Esophagus muscularis mucosa (tissue), 4 donors: Measurements from ENCODE around the gene SYNE1. TPM values are rescaled to one million over a fixed set of nuclear protein-coding genes. Genes with fewer than 3 reads are reported as not detected.

ENCODE experiments used
- DNase-seq: peaks from one replicate; pipeline ENCODE4 v3.0.0-alpha.2; 2017; ENCODE audit errors: extremely low spot score
- H3K27ac ChIP-seq, 4 donors: fragments of 200-600 bp; sonication (generic); replicated peaks in 1 of 4; 1 replicate in 3 of 4; 2 replicates in 1 of 4; pipeline ENCODE4 v1.5.1; 2016 to 2019; ENCODE audit warnings: mild to moderate bottlenecking in 1 of 4
- H3K27me3 ChIP-seq, 4 donors: fragments of 200-600 bp; sonication (generic); one replicate each; pipeline versions ENCODE4 v1.5.1 to v1.6.0; 2016 to 2019
- H3K36me3 ChIP-seq, 4 donors: fragments of 200-600 bp; sonication (generic); one replicate each; pipeline ENCODE4 v1.5.1; 2016 to 2019
- H3K4me1 ChIP-seq, 4 donors: fragments of 200-600 bp; sonication (generic); one replicate each; pipeline ENCODE4 v1.5.1; 2016 to 2019
- H3K4me3 ChIP-seq, 4 donors: fragments of 200-600 bp; sonication (generic); 1 replicate in 2 of 4; 2 replicates in 2 of 4; pipeline ENCODE4 v1.5.1; 2016 to 2019; ENCODE audit warnings: mild to moderate bottlenecking in 4 of 4, moderate library complexity in 1 of 4
- H3K9me3 ChIP-seq, 4 donors: fragments of 200-600 bp; sonication (generic); 1 replicate in 3 of 4; 2 replicates in 1 of 4; pipeline ENCODE4 v1.5.1; 2016 to 2019
- CTCF ChIP-seq, 3 experiments: fragments of 200-600 bp in 2 of 3; fragments of 450-650 bp in 1 of 3; sonication (generic) in 2 of 3; IDR thresholded peaks; one replicate each; pipeline ENCODE4 v1.5.1; 2017 to 2019; ENCODE audit warnings: antibody characterized with exemption in 3 of 3, mild to moderate bottlenecking in 2 of 3, moderate library complexity in 1 of 3
- EP300 ChIP-seq: sonication (generic); formaldehyde crosslinking; IDR thresholded peaks from one replicate; pipeline ENCODE4 v1.6.1; 2017; ENCODE audit warnings: antibody characterized with exemption
- POLR2A ChIP-seq: fragments of 450-650 bp; IDR thresholded peaks from one replicate; pipeline ENCODE4 v1.6.1; 2017; ENCODE audit warnings: antibody characterized with exemption, moderate library complexity, mild to moderate bottlenecking, low read depth
- POLR2AphosphoS5 ChIP-seq, 2 donors: sonication (generic); formaldehyde crosslinking; IDR thresholded peaks; one replicate each; pipeline ENCODE4 v1.6.1; 2017; ENCODE audit warnings: antibody characterized with exemption in 2 of 2
- WGBS: methylation state at CpG from one replicate; pipeline ENCODE4 v1.1.5; 2018; 5-methylcytosine and 5-hydroxymethylcytosine counted together
- intact Hi-C: fragments of 100-400 bp; cut with DNase I; formaldehyde crosslinking; loops from one replicate; pipeline ENCODE4 v1.15.1; 2023
- total RNA-seq, 4 donors: library from RNA; depleted of rRNA; stranded (reverse); fragments of >200 nt; gene quantifications; one replicate each; pipeline versions ENCODE4 v1.1.0 to v1.2.1, GENCODE V29; 2016

Gene SYNE1
- total RNA-seq, 4 donors from 2014 or later: 151 to 196 (median 170) TPM

- TF ChIP-seq POLR2AphosphoS5 (IDR thresholded peaks at IDR 0.05) (no peak), POLR2A (no peak), CTCF (IDR thresholded peaks at IDR 0.05) (no peak), EP300 (no peak)
- Histone ChIP-seq H3K4me1 (peaks cover 19 to 40% (median 37%) of the 10 kb centered on the region in 4 donors), H3K27ac (no peak overlapping the region), H3K4me3 (no peak overlapping the region), H3K27me3 (no peaks in the 10 kb centered on the region), H3K36me3 (peaks cover 0 to 73% (median 45%) of the 10 kb centered on the region in 4 donors), H3K9me3 (no peaks in the 10 kb centered on the region)
- DNase-seq: no peak
- intact Hi-C loops: loop anchor here (10.0 kb wide), 2 partner anchors 119 to 499 kb away; no protein-coding TSS in a partner anchor
- 100% methylated on average over 1 of the region's 1 CpG for WGBS
These were observed 373.6 kb downstream of the SYNE1 start for GRCh38 chr6:152263582-152263981.

- TF ChIP-seq EP300 (no peak), POLR2AphosphoS5 (IDR thresholded peaks at IDR 0.05) (no peak), POLR2A (no peak), CTCF (IDR thresholded peaks at IDR 0.05) (no peak)
- peaks cover 0 to 77% (median 57%) of the 10 kb centered on the region in 4 donors for H3K36me3 ChIP-seq
- H3K4me3 ChIP-seq: no peak overlapping the region
- H3K27ac ChIP-seq: peak overlapping the region in 2 of 4 donors; percentile 27 to 41
- no peak for DNase-seq
- H3K9me3 ChIP-seq: no peaks in the 10 kb centered on the region
- intact Hi-C loops: loop anchor here (10.0 kb wide), 2 partner anchors 116 to 496 kb away; no protein-coding TSS in a partner anchor
- no peaks in the 10 kb centered on the region for H3K27me3 ChIP-seq
- peaks cover 10 to 17% (median 15%) of the 10 kb centered on the region in 4 donors for H3K4me1 ChIP-seq
- 76% methylated on average over 4 of the region's 4 CpGs for WGBS
These were observed 376.0 kb downstream of the SYNE1 start for GRCh38 chr6:152261179-152261578.

GRCh38 chr6:152259234-152259633 is 377.9 kb downstream of the SYNE1 start:
- intact Hi-C loops: loop anchor here (5.0 kb wide), 1 partner anchor 42 kb away; no protein-coding TSS in a partner anchor
- TF ChIP-seq POLR2AphosphoS5 (IDR thresholded peaks at IDR 0.05) (no peak), CTCF (IDR thresholded peaks at IDR 0.05) (no peak), EP300 (no peak), POLR2A (no peak)
- Histone ChIP-seq H3K9me3 (no peaks in the 10 kb centered on the region), H3K27me3 (no peaks in the 10 kb centered on the region), H3K4me1 (peaks cover 4 to 8% (median 5%) of the 10 kb centered on the region in 4 donors), H3K27ac (no peak overlapping the region), H3K4me3 (no peak overlapping the region), H3K36me3 (peaks cover 19 to 88% (median 73%) of the 10 kb centered on the region in 4 donors)
- no peak for DNase-seq
- WGBS: 92% methylated on average over 3 of the region's 3 CpGs

- Histone ChIP-seq H3K4me1 (peaks cover 4 to 22% (median 12%) of the 10 kb centered on the region in 4 donors), H3K9me3 (no peaks in the 10 kb centered on the region), H3K27ac (no peak overlapping the region), H3K4me3 (no peak overlapping the region), H3K27me3 (no peaks in the 10 kb centered on the region), H3K36me3 (peaks cover 19 to 88% (median 67%) of the 10 kb centered on the region in 4 donors)
- TF ChIP-seq POLR2A (no peak), EP300 (no peak), POLR2AphosphoS5 (IDR thresholded peaks at IDR 0.05) (no peak), CTCF (IDR thresholded peaks at IDR 0.05) (no peak)
- intact Hi-C loops: loop anchor here (5.0 kb wide), 1 partner anchor 40 kb away; no protein-coding TSS in a partner anchor
- DNase-seq: no peak
These were observed 379.6 kb downstream of the SYNE1 start for GRCh38 chr6:152257581-152257980.

GRCh38 chr6:152250127-152250526 is 387.0 kb downstream of the SYNE1 start:
- intact Hi-C loops: no loop called here
- H3K4me3 ChIP-seq: no peak overlapping the region
- peak overlapping the region in 2 of 4 donors; percentile 50 to 66 for H3K27ac ChIP-seq
- no peaks in the 10 kb centered on the region for H3K27me3 ChIP-seq
- no peaks in the 10 kb centered on the region for H3K9me3 ChIP-seq
- peaks cover 9 to 64% (median 27%) of the 10 kb centered on the region in 4 donors for H3K36me3 ChIP-seq
- DNase-seq: no peak
- peaks cover 30 to 67% (median 57%) of the 10 kb centered on the region in 4 donors for H3K4me1 ChIP-seq
- WGBS: 98% methylated on average over 3 of the region's 3 CpGs
- no peak for TF ChIP-seq POLR2AphosphoS5 (IDR thresholded peaks at IDR 0.05)
- no peak for TF ChIP-seq CTCF (IDR thresholded peaks at IDR 0.05)
- no peak for TF ChIP-seq POLR2A
- no peak for TF ChIP-seq EP300
